ENCODE results near the gene AQP1.

AQP1 gene

DNA sequence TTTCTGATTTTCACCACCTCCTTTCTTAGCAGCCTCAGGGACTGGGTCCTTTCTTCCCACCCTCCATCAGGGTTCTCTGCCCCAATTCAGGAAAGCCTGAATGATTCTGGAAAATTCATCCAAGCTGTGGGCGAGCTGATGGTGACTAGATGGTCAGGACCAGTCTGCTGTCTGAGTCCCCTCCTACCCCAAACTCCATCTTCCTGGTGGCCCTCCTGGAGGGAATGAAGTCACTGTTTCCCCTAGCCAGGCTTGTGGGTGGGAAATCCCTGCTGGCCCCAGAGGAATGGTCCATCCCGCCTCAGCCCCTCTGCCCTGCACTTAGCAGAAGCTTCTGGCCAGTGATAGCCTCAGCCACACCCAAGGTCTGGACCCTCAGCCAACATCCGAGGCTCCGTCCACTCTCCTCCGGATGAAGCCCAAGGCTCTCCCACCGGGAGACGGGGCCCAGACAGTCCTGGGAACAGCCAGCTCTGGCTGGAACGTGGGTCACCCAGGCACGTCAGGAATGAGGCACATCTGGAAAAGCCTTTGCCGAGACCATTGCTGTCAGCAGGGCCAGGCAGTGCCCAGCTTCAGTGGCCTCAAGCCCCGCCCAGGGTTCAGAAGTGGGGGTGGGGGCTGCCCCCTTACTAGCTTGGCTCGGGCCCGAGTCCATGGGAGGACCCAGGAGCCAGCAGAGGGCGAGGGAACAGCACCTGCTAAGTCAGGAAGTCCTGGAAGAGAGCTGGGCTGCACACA lies 4.0 kb upstream of the AQP1 start:
- DNase-seq: no peak

DNA sequence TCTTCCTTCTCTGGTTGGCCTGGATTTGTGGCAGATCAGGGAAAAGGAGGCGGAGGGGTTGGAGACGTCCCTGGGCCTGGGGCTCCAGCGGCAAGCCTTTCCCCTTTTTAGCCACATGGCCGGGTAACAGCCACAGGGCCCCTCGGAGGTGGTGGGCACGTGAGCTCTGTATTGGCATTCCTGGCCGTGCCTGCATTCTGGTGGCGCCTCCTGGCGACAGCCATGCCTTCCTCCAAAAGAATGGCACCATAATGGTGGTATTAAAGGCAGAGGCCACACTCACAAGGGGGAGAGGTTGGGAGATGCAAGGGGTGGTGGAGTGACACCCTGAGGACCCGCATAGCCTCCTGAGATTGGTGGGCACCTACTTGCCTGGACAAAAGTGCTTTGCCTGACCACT lies 3.0 kb upstream of the AQP1 start:
- DNase-seq: no peak

- DNase-seq: no peak
These were observed 2.2 kb upstream of the AQP1 start for GRCh38 chr7:30909431-30909830.

DNA sequence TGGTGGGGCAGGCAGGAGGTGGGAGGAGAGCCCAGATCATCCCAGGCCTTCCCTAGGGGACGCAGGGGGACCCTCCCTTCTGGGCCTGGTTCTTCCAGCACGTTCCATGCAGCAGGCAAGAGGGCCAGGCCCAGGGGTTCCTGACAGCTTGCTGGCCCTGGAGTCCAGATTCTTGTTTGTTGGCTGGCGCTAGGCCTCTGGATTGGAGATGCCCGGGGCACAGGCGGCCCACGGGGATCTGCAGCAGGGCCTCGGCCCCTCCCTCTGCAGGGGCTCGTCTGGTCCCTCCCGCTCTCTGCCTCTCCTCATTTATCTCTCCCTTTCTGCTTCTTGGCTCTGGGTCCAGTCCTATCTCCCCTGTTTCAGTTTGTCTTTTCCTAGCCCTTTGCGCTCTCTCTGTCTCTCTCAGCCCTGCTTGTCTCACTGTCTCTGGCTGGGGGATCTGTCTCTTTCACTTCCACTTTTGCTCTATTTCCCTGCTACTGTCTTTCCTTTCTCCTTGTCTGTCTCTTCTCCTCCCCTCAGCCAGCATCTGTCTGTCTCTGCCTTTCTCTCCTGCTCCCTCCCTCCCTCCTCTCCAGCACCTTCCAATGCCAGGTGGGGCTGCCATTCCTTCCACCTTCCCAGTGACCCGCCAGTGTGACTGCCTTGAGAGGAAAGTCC lies 1.1 kb upstream of the AQP1 start:
- DNase-seq: no peak

DNA sequence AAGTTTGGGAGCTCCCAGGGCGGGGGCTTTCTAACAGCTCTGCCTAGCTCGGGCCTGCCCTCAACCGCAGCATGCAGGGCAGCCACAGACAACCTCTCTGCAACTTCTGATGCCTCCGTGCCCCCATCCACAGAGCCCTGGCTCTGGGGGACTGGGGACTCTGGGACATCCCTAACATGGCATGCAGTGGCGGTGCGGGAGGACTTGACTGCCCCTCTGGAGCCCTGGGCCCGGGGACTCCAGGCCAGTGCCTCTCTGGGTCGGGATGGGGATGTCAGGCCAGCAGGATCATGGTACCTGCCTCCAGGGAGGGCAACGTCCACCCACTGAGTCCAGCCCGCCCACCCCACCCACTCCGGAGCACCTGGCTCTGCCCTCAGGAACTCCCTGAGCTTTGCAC lies 520 bp upstream of the AQP1 start:
- no peak for DNase-seq

- DNase-seq: no peak
These were observed 523 bp downstream of the AQP1 start for GRCh38 chr7:30912021-30912730.

DNA sequence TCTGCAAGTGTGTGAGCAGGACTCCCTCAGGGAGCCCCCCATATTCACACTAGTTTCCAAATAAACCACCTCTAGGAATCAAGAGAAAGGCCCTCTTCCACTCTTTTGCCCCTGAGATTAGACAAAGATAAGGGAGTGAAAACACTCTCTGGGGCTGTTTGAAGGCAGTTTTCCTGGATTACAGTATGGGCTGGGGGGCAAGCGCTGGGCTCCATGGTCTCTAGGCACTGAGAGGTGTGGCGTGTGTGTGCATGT lies 1.0 kb downstream of the AQP1 start:
- DNase-seq: no peak

DNA sequence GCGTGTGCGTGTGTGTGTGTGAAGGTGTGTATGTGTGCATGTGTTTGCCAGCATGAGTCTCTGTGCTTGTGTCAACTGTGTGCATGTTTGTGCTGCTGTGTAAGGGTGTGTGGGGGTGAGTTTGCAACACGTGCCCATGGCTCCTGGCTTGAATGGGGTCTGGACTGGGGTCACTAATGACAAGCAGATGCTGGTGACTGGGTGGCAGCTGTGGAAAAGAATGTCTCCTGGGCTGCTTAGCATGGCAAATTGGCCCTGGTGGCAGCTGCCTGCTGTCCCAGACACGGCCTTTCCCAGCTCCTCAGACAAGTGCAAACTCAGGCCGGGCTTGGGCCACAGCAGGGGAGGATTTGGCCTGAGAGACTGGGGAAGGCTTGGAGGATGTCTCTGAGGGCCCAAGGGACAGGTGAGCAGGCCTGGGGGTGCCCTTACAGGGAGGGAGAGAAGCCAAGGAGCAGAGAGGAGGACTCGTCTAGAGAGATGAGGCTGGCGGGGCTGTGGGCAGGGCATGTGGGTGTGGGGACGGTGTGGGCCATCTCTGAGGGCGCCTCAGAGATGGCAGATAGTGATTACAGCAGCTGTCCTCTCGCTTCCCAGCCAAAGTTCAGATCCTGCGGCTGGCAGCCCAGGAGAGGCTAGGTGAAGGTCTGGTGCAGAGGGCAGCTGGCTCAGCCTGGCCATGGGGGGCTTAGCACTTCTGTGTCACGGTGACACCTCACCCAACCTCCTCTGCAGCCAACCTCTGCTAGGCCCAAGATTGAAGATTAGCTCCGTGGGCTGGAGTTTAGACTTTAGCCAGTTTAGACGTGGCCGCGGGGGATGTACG lies 1.5 kb downstream of the AQP1 start:
- no peak for DNase-seq

DNA sequence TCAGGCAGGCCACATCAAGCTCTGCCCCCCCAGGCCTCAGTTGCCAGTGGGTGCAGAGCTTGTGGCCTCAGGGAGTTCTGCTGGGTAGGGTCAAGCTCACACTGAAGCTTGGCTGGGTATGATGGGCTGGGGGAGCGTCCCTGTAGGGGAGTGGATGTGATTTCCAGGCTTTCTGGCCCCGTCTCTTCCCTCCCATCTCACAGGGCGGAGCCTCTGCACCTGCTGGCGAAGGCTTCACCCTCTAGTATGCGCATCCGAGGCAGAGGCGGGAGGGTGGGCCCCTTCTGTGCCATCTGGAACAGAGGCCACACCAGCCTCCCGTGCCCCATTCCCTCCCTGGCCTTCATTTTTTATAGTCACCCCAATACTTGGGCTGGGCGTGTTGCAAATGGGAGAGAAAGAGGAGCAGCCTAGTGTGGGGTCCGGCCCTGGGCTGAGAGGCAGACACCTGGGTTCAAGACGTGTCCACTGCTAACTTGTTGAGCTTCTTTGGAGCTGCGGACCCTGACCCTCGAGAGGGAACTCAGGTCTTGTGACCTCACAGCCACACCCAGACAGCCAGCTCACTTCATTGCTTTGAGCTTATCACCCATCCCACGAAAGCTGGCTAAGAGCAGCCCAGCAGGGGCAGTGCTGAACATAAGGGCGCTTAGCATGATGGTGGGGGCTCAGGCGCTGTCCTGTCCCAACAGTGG lies 2.3 kb downstream of the AQP1 start:
- DNase-seq: no peak

- DNase-seq: peak; percentile 74
These were observed 2.9 kb downstream of the AQP1 start for GRCh38 chr7:30914596-30914995.

- DNase-seq: no peak
These were observed 3.5 kb downstream of the AQP1 start for GRCh38 chr7:30915005-30915601.

GRCh38 chr7:30915751-30916150 lies 4.1 kb downstream of the AQP1 start:
- peak; percentile 21 for DNase-seq

GRCh38 chr7:30916255-30916654 lies 4.6 kb downstream of the AQP1 start:
- no peak for DNase-seq

DNA sequence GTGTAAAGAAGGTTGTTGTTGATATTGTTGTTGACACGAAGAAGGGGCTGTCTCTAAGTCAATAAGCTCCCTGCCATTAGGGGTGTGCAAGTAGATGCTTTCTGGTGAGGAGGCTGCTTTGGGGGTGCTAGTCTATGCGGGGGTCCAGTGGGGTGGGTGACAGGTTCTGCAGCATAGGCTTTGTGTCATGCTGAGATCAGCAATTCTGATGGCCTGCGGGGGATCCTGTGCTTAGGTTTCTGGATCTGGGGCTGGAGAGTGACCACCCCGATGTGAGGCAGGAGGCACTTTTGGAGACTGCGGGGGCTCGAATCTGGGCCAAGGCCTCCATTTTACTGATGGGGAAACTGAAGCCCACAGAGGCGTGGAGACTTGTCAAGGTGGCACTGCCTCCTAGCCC lies 5.1 kb downstream of the AQP1 start:
- no peak for DNase-seq

DNA sequence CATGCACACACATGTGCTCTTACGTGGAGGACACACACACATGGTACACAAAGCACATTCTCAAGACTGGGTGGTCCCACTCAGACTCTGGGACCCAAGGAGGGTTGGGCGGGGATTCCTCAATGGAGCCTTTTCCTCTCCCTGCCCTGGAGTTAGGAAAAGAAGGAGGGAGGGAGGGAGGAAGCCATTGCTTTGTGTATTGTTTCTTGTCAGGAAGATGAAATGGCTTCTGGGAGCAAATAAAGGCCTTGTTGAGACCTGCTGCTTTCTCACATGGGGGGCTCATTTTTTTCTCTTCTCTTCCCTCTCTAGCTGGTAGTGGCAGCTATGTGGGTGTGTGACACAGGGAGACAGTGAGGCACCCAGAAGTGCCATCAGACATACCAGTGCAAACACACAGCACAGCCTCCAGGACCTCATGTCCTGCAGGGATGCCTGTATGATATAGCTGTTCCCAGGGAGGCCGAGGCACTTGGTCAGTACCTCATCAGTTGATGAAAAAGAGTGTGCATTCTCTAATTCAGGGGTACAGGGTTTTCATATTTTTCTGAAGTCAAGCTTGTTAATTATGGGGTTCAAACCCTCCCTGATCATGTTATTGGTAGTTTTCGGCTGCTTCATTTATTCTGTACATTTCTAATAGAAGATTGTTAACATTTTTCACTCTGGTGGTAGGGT lies 5.7 kb downstream of the AQP1 start:
- no peak for DNase-seq

- no peak for DNase-seq
These were observed 7.0 kb downstream of the AQP1 start for GRCh38 chr7:30918676-30919075.

DNA sequence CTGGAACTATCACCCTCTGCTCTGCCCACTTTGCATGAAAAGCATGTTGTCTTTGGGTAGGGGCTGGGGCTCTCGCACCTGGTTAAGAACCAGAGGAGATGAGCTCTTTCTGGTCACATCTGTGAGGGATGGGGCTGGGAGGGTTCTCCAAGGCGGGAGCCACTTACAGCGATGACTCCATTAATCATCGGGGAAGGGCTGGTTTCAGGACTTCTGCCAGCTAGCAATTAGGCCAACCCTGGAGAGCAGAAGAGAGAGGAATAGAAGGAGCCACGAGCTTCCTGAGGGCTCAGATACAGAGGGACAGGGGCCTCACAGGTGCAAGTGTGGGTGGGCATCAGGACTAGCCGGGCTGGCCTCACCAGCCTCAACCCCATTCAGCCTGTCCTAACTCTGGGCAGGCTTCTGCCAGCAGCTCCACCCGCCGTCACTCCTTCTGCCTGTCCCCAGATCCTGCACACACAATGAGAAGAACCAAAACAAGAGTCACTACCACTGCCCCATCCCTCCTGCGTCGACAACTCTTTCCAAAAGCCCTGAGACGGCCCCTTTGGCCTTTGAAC lies 8.4 kb downstream of the AQP1 start:
- DNase-seq: peak; percentile 47

GRCh38 chr7:30920584-30921539 lies 9.2 kb downstream of the AQP1 start:
- peak; percentile 65 for DNase-seq

GRCh38 chr7:30921540-30922401 lies 10.1 kb downstream of the AQP1 start:
- no peak for DNase-seq

Measured in fibroblast of skin of right quadriceps (primary cell).